Sigmoid colon (tissue), 7 donors: ENCODE results near the gene VAV3. TPM values are rescaled to one million over a fixed set of nuclear protein-coding genes. Genes with fewer than 3 reads are reported as not detected.

Experiments used
- DNase-seq: peaks from one replicate; pipeline ENCODE4 v3.0.0-alpha.2; 2019
- H3K27ac ChIP-seq, 4 donors: fragments of 200-600 bp; sonication (generic); one replicate each; pipeline ENCODE4 v1.5.1; 2016 to 2019; ENCODE audit warnings: mild to moderate bottlenecking in 1 of 4
- H3K27me3 ChIP-seq, 3 donors: fragments of 200-600 bp; sonication (generic); one replicate each; pipeline ENCODE4 v1.5.1; 2019; ENCODE audit warnings: mild to moderate bottlenecking in 1 of 3
- H3K36me3 ChIP-seq, 4 donors: fragments of 200-600 bp; sonication (generic); one replicate each; pipeline ENCODE4 v1.5.1; 2016 to 2019
- H3K4me1 ChIP-seq, 4 donors: fragments of 200-600 bp; sonication (generic); one replicate each; pipeline ENCODE4 v1.5.1; 2017 to 2019
- H3K4me3 ChIP-seq, 4 donors: fragments of 200-600 bp; sonication (generic); one replicate each; pipeline ENCODE4 v1.5.1; 2017 to 2019; ENCODE audit warnings: mild to moderate bottlenecking in 2 of 4, moderate library complexity in 1 of 4
- H3K9me3 ChIP-seq, 4 donors: fragments of 200-600 bp in 3 of 4; sonication (generic) in 3 of 4; one replicate each; pipeline versions ENCODE4 v1.5.1 to v1.6.1; 2013 to 2019
- CTCF ChIP-seq, 4 experiments: fragments of 450-650 bp in 3 of 4; fragments of 200-600 bp in 1 of 4; IDR thresholded peaks; one replicate each; pipeline ENCODE4 v1.5.1; 2016 to 2019; ENCODE audit warnings: antibody characterized with exemption in 4 of 4, mild to moderate bottlenecking in 3 of 4, moderate library complexity in 2 of 4
- EP300 ChIP-seq, 4 donors: sonication (generic); formaldehyde crosslinking; IDR thresholded peaks; one replicate each; pipeline ENCODE4 v1.6.1; 2017; ENCODE audit warnings: antibody characterized with exemption in 4 of 4
- POLR2A ChIP-seq, 2 donors: fragments of 450-650 bp; IDR thresholded peaks; one replicate each; pipeline ENCODE4 v1.6.1; 2016; ENCODE audit warnings: antibody characterized with exemption in 2 of 2, mild to moderate bottlenecking in 2 of 2, moderate library complexity in 2 of 2
- POLR2AphosphoS5 ChIP-seq, 4 donors: sonication (generic); formaldehyde crosslinking; IDR thresholded peaks; one replicate each; pipeline ENCODE4 v1.6.1; 2017; ENCODE audit warnings: antibody characterized with exemption in 4 of 4
- WGBS, 2 donors: extraction: QIAGEN DNeasy Blood & Tissue Kit; methylation state at CpG; one replicate each; pipeline ENCODE4 v1.1.7; 2013; 5-methylcytosine and 5-hydroxymethylcytosine counted together
- intact Hi-C: fragments of 100-400 bp; cut with DNase I; formaldehyde crosslinking; loops from one replicate; pipeline ENCODE4 v1.15.1; 2023
- polyA plus RNA-seq, 3 donors: library from polyadenylated mRNA; stranded (reverse); fragments of 200-250 nt; gene quantifications; one replicate each; pipeline ENCODE4 v1.2.3, GENCODE V29; 2013
- total RNA-seq, 4 donors: library from RNA; depleted of rRNA; stranded (reverse); fragments of >200 nt; gene quantifications; one replicate each; pipeline ENCODE4 v1.1.0, GENCODE V29; 2016
- donor health status: healthy with polysubstance abuse.
- donor health status: Bipolar disorder and iron deficiency.
- donor health status: healthy.

Gene VAV3
- total and polyA plus RNA-seq, 7 donors = 3.5 to 72.1 (median 17.3) TPM

GRCh38 chr1:107791348-107791747 lies 173.6 kb downstream of the VAV3 start:
- no peak for TF ChIP-seq CTCF (IDR thresholded peaks at IDR 0.05)
- no peak for TF ChIP-seq EP300 (IDR thresholded peaks at IDR 0.05)
- no peak for TF ChIP-seq POLR2A (IDR thresholded peaks at IDR 0.05)
- TF ChIP-seq POLR2AphosphoS5 (IDR thresholded peaks at IDR 0.05) = no peak
- H3K4me3 ChIP-seq = no peak overlapping the region
- no peaks in the 10 kb centered on the region for H3K27me3 ChIP-seq
- no peak for DNase-seq
- H3K9me3 ChIP-seq = no peaks in the 10 kb centered on the region
- H3K27ac ChIP-seq = no peak overlapping the region
- intact Hi-C loops = no loop called here
- H3K4me1 ChIP-seq = no peaks in the 10 kb centered on the region
- no peaks in the 10 kb centered on the region for H3K36me3 ChIP-seq

- WGBS, 2 donors = 88 to 89% methylated on average over 3 of the region's 3 CpGs
- Histone ChIP-seq H3K27ac (no peak overlapping the region), H3K27me3 (no peaks in the 10 kb centered on the region), H3K9me3 (no peaks in the 10 kb centered on the region), H3K4me1 (no peaks in the 10 kb centered on the region), H3K4me3 (no peak overlapping the region), H3K36me3 (no peaks in the 10 kb centered on the region)
- no peak for TF ChIP-seq EP300 (IDR thresholded peaks at IDR 0.05)
- no peak for TF ChIP-seq POLR2AphosphoS5 (IDR thresholded peaks at IDR 0.05)
- no peak for TF ChIP-seq CTCF (IDR thresholded peaks at IDR 0.05)
- no peak for TF ChIP-seq POLR2A (IDR thresholded peaks at IDR 0.05)
- no peak for DNase-seq
- intact Hi-C loops = no loop called here
These were observed 175.0 kb downstream of the VAV3 start for GRCh38 chr1:107789817-107790524.

GRCh38 chr1:107788206-107789202 lies 176.5 kb downstream of the VAV3 start:
- H3K4me1 ChIP-seq = no peaks in the 10 kb centered on the region
- 52 to 61% methylated on average over 4 of the region's 4 CpGs for WGBS, 2 donors
- no peaks in the 10 kb centered on the region for H3K9me3 ChIP-seq
- intact Hi-C loops = no loop called here
- no peak for DNase-seq
- no peak for TF ChIP-seq POLR2AphosphoS5 (IDR thresholded peaks at IDR 0.05)
- TF ChIP-seq POLR2A (IDR thresholded peaks at IDR 0.05) = no peak
- TF ChIP-seq EP300 (IDR thresholded peaks at IDR 0.05) = no peak
- TF ChIP-seq CTCF (IDR thresholded peaks at IDR 0.05) = no peak
- no peak overlapping the region for H3K27ac ChIP-seq
- no peaks in the 10 kb centered on the region for H3K27me3 ChIP-seq
- H3K36me3 ChIP-seq = no peaks in the 10 kb centered on the region
- H3K4me3 ChIP-seq = no peak overlapping the region

GRCh38 chr1:107787299-107787698 lies 177.7 kb downstream of the VAV3 start:
- Histone ChIP-seq H3K27me3 (no peaks in the 10 kb centered on the region), H3K27ac (no peak overlapping the region), H3K4me3 (no peak overlapping the region), H3K36me3 (no peaks in the 10 kb centered on the region), H3K4me1 (no peaks in the 10 kb centered on the region), H3K9me3 (no peaks in the 10 kb centered on the region)
- TF ChIP-seq POLR2AphosphoS5 (IDR thresholded peaks at IDR 0.05) (no peak), CTCF (IDR thresholded peaks at IDR 0.05) (no peak), EP300 (IDR thresholded peaks at IDR 0.05) (no peak), POLR2A (IDR thresholded peaks at IDR 0.05) (no peak)
- no peak for DNase-seq
- intact Hi-C loops = no loop called here
- WGBS, 2 donors = 79 to 90% methylated on average over 2 of the region's 2 CpGs
